Right atrium auricular region (tissue), 2 donors: ENCODE measurements around the gene STK40. TPM values are rescaled to one million over a fixed set of nuclear protein-coding genes. Genes with fewer than 3 reads are reported as not detected.
A peak's percentile ranks its signal among the peaks of the same experiment; 100 is the strongest.

ENCODE experiments used
- DNase-seq: peaks from one replicate; pipeline ENCODE4 v3.0.0-alpha.2; 2019; ENCODE audit warnings: low spot score
- H3K27ac ChIP-seq, 2 donors: fragments of 200-600 bp; sonication (generic); 1 replicate in 1 of 2; 2 replicates in 1 of 2; pipeline ENCODE4 v1.5.1; 2016 to 2019
- H3K27me3 ChIP-seq, 2 donors: fragments of 200-600 bp; sonication (generic); one replicate each; pipeline versions ENCODE4 v1.5.1 to v1.6.0; 2017 to 2019
- H3K36me3 ChIP-seq: fragments of 200-600 bp; sonication (generic); one replicate; pipeline ENCODE4 v1.5.1; 2016
- H3K4me1 ChIP-seq, 2 donors: fragments of 200-600 bp; sonication (generic); one replicate each; pipeline versions ENCODE4 v1.5.1 to v1.6.0; 2017 to 2019
- H3K4me3 ChIP-seq, 2 donors: fragments of 200-600 bp; sonication (generic); 1 replicate in 1 of 2; 2 replicates in 1 of 2; pipeline ENCODE4 v1.5.1; 2017 to 2019; ENCODE audit warnings: mild to moderate bottlenecking in 1 of 2, moderate library complexity in 1 of 2
- H3K9me3 ChIP-seq, 2 donors: fragments of 200-600 bp; sonication (generic); one replicate each; pipeline ENCODE4 v1.5.1; 2019
- CTCF ChIP-seq, 2 donors: fragments of 200-600 bp; sonication (generic); IDR thresholded peaks; one replicate each; pipeline ENCODE4 v1.5.1; 2019; ENCODE audit warnings: antibody characterized with exemption in 2 of 2
- total RNA-seq, 2 donors: library from RNA; depleted of rRNA; stranded (reverse); fragments of >200 nt; gene quantifications; one replicate each; pipeline ENCODE4 v1.1.0, GENCODE V29; 2016

STK40 gene
- total RNA-seq, 2 donors from 2014 or later, result 50.5 to 74.7 TPM

- Histone ChIP-seq H3K27ac (peak within 1 kb of the TSS; percentile 78 to 81), H3K4me1 (peaks cover 0 to 21% of the 10 kb centered on the region in 2 donors), H3K27me3 (no peaks in the 10 kb centered on the region), H3K9me3 (no peaks in the 10 kb centered on the region), H3K36me3 (peaks cover 30% of the 10 kb centered on the region), H3K4me3 (peak within 1 kb of the TSS; percentile 53 to 86)
- peak in 1 of 2 donors; percentile 48 for TF ChIP-seq CTCF (IDR thresholded peaks at IDR 0.05)
- DNase-seq, result no peak
These were observed 79.4 kb downstream of the STK40 start, which contains the start of gene SH3D21 for GRCh38 chr1:36306210-36306901. Gene SH3D21 (plus strand): TSS chr1:36306368. CDS start chr1:36306421, 53 bp downstream.

- Histone ChIP-seq H3K4me3 (peak overlapping the region in 1 of 2 donors; percentile 86), H3K9me3 (no peaks in the 10 kb centered on the region), H3K4me1 (peaks cover 0 to 21% of the 10 kb centered on the region in 2 donors), H3K36me3 (peaks cover 35% of the 10 kb centered on the region), H3K27me3 (no peaks in the 10 kb centered on the region), H3K27ac (peak overlapping the region; percentile 78 to 81)
- DNase-seq, result no peak
- TF ChIP-seq CTCF (IDR thresholded peaks at IDR 0.05), result no peak
These were observed 79.9 kb downstream of the STK40 start for GRCh38 chr1:36305915-36306209.

DNA sequence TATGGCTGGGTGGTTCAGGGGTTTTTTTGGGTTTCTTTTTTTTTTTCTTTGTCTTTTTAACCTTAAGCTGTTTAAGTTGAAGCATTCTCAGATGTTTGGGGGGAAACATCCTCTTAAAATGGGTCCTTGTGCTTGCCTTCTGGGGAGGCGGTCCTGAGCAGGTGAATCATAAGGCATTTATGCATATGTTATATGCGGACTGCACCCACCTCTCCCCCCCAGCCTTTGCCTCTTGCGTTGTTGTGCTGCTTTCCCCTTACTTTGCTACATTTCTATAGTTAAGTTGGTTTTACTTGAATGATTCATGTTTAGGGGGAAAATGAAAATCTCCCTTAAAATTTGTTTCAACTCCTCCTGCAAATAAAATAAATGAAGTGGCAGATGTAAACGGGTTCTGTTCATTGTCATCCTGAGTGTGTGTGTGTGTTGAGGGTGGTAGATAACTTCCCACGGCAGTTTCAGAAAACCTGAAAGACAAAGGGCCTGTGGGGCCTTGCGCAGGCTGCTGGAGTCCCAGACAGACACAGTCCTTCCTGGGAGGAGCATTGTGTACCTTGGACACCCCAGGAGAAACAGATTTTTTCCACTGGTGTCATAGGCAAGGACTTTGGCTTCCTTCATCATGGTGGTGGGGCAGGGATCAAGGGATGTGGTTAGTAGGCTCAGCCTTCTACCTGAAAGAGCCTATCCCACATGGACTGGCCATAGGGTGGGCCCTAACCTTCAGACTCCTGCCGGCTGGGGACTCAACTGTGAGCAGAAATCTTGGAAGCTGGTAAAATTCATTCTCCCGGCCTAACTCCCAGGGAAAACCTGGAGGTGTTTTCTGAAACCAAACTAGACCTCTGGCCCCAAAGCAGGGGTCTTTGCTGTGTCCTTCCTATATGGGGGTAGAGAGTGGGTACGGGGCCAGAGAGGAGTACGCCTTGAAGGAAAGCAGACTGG lies 80.5 kb downstream of the STK40 start:
- no peak for TF ChIP-seq CTCF (IDR thresholded peaks at IDR 0.05)
- peak overlapping the region in 1 of 2 donors; percentile 81 for H3K27ac ChIP-seq
- H3K9me3 ChIP-seq, result no peaks in the 10 kb centered on the region
- H3K4me3 ChIP-seq, result peak overlapping the region in 1 of 2 donors; percentile 86
- no peak for DNase-seq
- H3K4me1 ChIP-seq, result peaks cover 0 to 21% of the 10 kb centered on the region in 2 donors
- H3K36me3 ChIP-seq, result peaks cover 41% of the 10 kb centered on the region
- no peaks in the 10 kb centered on the region for H3K27me3 ChIP-seq

- Histone ChIP-seq H3K36me3 (peaks cover 43% of the 10 kb centered on the region), H3K9me3 (no peaks in the 10 kb centered on the region), H3K27me3 (no peaks in the 10 kb centered on the region), H3K27ac (no peak overlapping the region), H3K4me3 (no peak overlapping the region), H3K4me1 (peaks cover 0 to 28% of the 10 kb centered on the region in 2 donors)
- no peak for TF ChIP-seq CTCF (IDR thresholded peaks at IDR 0.05)
- DNase-seq, result no peak
These were observed 81.2 kb downstream of the STK40 start for GRCh38 chr1:36304521-36304920.

DNA sequence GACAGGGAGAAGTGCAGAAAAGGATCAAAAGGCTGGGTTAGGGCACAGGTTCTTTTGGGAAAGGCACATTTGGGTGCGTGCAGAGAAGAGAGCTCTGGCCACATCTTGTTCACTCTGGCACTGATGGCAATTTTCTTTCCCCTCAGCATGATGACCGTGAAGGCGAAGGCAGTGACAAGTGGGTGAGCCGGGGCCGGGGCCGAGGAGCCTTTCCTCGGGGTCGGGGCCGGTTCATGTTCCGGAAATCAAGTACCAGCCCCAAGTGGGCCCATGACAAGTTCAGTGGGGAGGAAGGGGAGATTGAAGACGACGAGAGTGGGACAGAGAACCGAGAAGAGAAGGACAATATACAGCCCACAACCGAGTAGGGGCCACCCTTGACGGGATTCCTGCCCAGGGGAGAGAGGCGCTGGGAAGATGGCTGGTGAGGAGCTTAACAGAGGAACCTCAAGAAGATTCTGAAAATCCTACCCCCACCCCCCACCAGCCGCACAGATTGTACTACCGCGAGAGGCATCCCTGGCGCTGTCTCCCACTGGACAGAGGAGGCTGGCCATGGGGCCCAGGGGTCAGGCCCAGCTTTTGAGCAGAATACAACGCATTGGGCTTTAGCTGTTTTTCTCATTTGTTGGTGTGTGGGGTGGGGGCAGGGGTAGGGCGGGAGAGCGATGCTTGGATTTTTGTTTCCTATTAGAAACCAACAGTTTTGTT lies 81.9 kb downstream of the STK40 start:
- H3K4me3 ChIP-seq, result no peak overlapping the region
- H3K27me3 ChIP-seq, result no peaks in the 10 kb centered on the region
- TF ChIP-seq CTCF (IDR thresholded peaks at IDR 0.05), result no peak
- H3K27ac ChIP-seq, result no peak overlapping the region
- peaks cover 0 to 35% of the 10 kb centered on the region in 2 donors for H3K4me1 ChIP-seq
- no peak for DNase-seq
- no peaks in the 10 kb centered on the region for H3K9me3 ChIP-seq
- H3K36me3 ChIP-seq, result peaks cover 50% of the 10 kb centered on the region
